ENCODE data around the gene SYK. TPM values are rescaled to one million over a fixed set of nuclear protein-coding genes. Genes with fewer than 3 reads are reported as not detected.

The SYK gene
- total RNA-seq, 4 donors from 2014 or later, result 43.7 to 54.9 (median 47.9) TPM

- intact Hi-C loops (cut with DNase I), result no loop called here
- H3K36me3 ChIP-seq, result peaks cover 0 to 25% (median 0%) of the 10 kb centered on the region in 3 donors
- H3K27ac ChIP-seq, result no peak overlapping the region
- no peaks in the 10 kb centered on the region for H3K27me3 ChIP-seq
- no peaks in the 10 kb centered on the region for H3K4me1 ChIP-seq
- H3K9me3 ChIP-seq, result peaks cover 0 to 5% (median 0%) of the 10 kb centered on the region in 3 donors
- no peak overlapping the region for H3K4me3 ChIP-seq
- DNase-seq, result no peak
- TF ChIP-seq POLR2A (IDR thresholded peaks at IDR 0.05) (no peak), CTCF (IDR thresholded peaks at IDR 0.05) (no peak)
- WGBS, 2 donors, result 71 to 75% methylated on average over 5 of the region's 5 CpGs
These were observed 20.1 kb downstream of the SYK start for GRCh38 chr9:90821697-90822096.

GRCh38 chr9:90822866-90823265 is 21.2 kb downstream of the SYK start:
- no peak overlapping the region for H3K27ac ChIP-seq
- peaks cover 0 to 5% (median 0%) of the 10 kb centered on the region in 3 donors for H3K9me3 ChIP-seq
- H3K4me3 ChIP-seq, result no peak overlapping the region
- H3K36me3 ChIP-seq, result peaks cover 0 to 25% (median 0%) of the 10 kb centered on the region in 3 donors
- no peaks in the 10 kb centered on the region for H3K4me1 ChIP-seq
- DNase-seq, result no peak
- intact Hi-C loops (cut with DNase I), result no loop called here
- WGBS, 2 donors, result 95% methylated on average over 2 of the region's 2 CpGs
- TF ChIP-seq POLR2A (IDR thresholded peaks at IDR 0.05), result no peak
- no peak for TF ChIP-seq CTCF (IDR thresholded peaks at IDR 0.05)
- H3K27me3 ChIP-seq, result no peaks in the 10 kb centered on the region

GRCh38 chr9:90825586-90825985 is 24.0 kb downstream of the SYK start:
- WGBS, 2 donors, result 63 to 71% methylated on average over 1 of the region's 1 CpG
- intact Hi-C loops (cut with DNase I), result no loop called here
- H3K36me3 ChIP-seq, result peaks cover 0 to 18% (median 0%) of the 10 kb centered on the region in 3 donors
- H3K27ac ChIP-seq, result no peak overlapping the region
- H3K9me3 ChIP-seq, result peaks cover 0 to 5% (median 0%) of the 10 kb centered on the region in 3 donors
- DNase-seq, result no peak
- peaks cover 0 to 11% (median 0%) of the 10 kb centered on the region in 3 donors for H3K4me1 ChIP-seq
- TF ChIP-seq CTCF (IDR thresholded peaks at IDR 0.05), result no peak
- no peak for TF ChIP-seq POLR2A (IDR thresholded peaks at IDR 0.05)
- no peak overlapping the region for H3K4me3 ChIP-seq
- no peaks in the 10 kb centered on the region for H3K27me3 ChIP-seq

GRCh38 chr9:90826326-90827020 is 24.9 kb downstream of the SYK start:
- peaks cover 0 to 11% (median 0%) of the 10 kb centered on the region in 3 donors for H3K4me1 ChIP-seq
- no peaks in the 10 kb centered on the region for H3K27me3 ChIP-seq
- peaks cover 0 to 18% (median 0%) of the 10 kb centered on the region in 3 donors for H3K36me3 ChIP-seq
- WGBS, 2 donors, result 56 to 87% methylated on average over 4 to 5 of the region's 5 CpGs
- intact Hi-C loops (cut with DNase I), result no loop called here
- H3K27ac ChIP-seq, result peak overlapping the region in 1 of 4 donors; percentile 21
- peaks cover 0 to 5% (median 0%) of the 10 kb centered on the region in 3 donors for H3K9me3 ChIP-seq
- no peak for DNase-seq
- no peak for TF ChIP-seq POLR2A (IDR thresholded peaks at IDR 0.05)
- TF ChIP-seq CTCF (IDR thresholded peaks at IDR 0.05), result no peak
- H3K4me3 ChIP-seq, result no peak overlapping the region

GRCh38 chr9:90827181-90827871 is 25.7 kb downstream of the SYK start:
- DNase-seq, result no peak
- intact Hi-C loops (cut with DNase I), result no loop called here
- 57 to 63% methylated on average over 8 of the region's 8 CpGs for WGBS, 2 donors
- peaks cover 0 to 5% (median 0%) of the 10 kb centered on the region in 3 donors for H3K9me3 ChIP-seq
- peak overlapping the region in 1 of 4 donors; percentile 21 for H3K4me3 ChIP-seq
- no peaks in the 10 kb centered on the region for H3K27me3 ChIP-seq
- TF ChIP-seq POLR2A (IDR thresholded peaks at IDR 0.05) (no peak), CTCF (IDR thresholded peaks at IDR 0.05) (no peak)
- peaks cover 0 to 22% (median 0%) of the 10 kb centered on the region in 3 donors for H3K36me3 ChIP-seq
- peak overlapping the region in 1 of 4 donors; percentile 34 for H3K27ac ChIP-seq
- peaks cover 0 to 11% (median 0%) of the 10 kb centered on the region in 3 donors for H3K4me1 ChIP-seq
